Measurements from ENCODE around the gene SUMF2.
A peak's percentile ranks its signal among the peaks of the same experiment; 100 is the strongest.
"Not testable (repeated sequence)": the region's sequence is repeated elsewhere in the genome, so short reads cannot be mapped to it uniquely, and the experiment has no call there.

The SUMF2 gene

GRCh38 chr7:56051339-56052191 lies 12.5 kb upstream of the SUMF2 start, which contains the start of the genes CCT6A and PSPH:
TSS of gene CCT6A (plus strand) at chr7:56051765. CDS start at chr7:56051849, 84 bp downstream.
TSS of gene PSPH (minus strand) at chr7:56051444. CDS start at chr7:56021212, 30,232 bp downstream.
- Histone ChIP-seq H3K27ac (peak within 1 kb of the TSS; percentile 77 to 82), H3K4me3 (peak within 1 kb of the TSS; percentile 74)
- TF ChIP-seq, protein P1, sequence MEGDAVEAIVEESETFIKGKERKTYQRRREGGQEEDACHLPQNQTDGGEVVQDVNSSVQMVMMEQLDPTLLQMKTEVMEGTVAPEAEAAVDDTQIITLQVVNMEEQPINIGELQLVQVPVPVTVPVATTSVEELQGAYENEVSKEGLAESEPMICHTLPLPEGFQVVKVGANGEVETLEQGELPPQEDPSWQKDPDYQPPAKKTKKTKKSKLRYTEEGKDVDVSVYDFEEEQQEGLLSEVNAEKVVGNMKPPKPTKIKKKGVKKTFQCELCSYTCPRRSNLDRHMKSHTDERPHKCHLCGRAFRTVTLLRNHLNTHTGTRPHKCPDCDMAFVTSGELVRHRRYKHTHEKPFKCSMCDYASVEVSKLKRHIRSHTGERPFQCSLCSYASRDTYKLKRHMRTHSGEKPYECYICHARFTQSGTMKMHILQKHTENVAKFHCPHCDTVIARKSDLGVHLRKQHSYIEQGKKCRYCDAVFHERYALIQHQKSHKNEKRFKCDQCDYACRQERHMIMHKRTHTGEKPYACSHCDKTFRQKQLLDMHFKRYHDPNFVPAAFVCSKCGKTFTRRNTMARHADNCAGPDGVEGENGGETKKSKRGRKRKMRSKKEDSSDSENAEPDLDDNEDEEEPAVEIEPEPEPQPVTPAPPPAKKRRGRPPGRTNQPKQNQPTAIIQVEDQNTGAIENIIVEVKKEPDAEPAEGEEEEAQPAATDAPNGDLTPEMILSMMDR (IDR thresholded peaks at IDR 0.05) = no peak
- peak; percentile 99 for DNase-seq (ENCODE audit: low spot score)

GRCh38 chr7:56053379-56053778 lies 10.7 kb upstream of the SUMF2 start:
- TF ChIP-seq, protein P1 (IDR thresholded peaks at IDR 0.05) = no peak
- no peak for DNase-seq (ENCODE audit: low spot score)
- Histone ChIP-seq H3K27ac (no peak overlapping the region), H3K4me3 (no peak overlapping the region)

DNA sequence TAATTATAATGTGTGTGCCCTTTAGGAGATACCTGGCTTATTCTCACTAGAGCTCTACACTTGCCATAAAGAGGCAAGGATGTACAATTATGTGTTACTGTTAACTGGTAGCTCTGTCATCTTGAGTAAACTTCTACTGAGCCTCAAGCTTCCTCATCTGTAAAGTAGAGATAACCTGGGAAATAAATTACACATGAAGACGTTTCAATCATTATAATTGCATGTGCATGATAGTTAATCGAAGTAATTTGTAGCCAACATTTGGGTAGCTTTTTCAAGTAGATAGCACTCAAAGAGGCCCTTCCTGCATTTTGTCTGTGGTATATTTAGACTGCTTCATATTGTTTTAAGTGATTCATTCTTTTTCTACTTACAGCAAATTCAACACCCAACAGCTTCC lies 10.1 kb upstream of the SUMF2 start:
- Histone ChIP-seq H3K4me3 (no peak overlapping the region), H3K27ac (no peak overlapping the region)
- DNase-seq (ENCODE audit: low spot score) = no peak
- TF ChIP-seq, protein P1 (IDR thresholded peaks at IDR 0.05) = no peak

- no peak for DNase-seq (ENCODE audit: low spot score)
- TF ChIP-seq, protein P1 (IDR thresholded peaks at IDR 0.05) = no peak
- peak overlapping the region in 1 of 2 donors; percentile 24 for H3K27ac ChIP-seq
- no peak overlapping the region for H3K4me3 ChIP-seq
Measured at GRCh38 chr7:56062382-56062781, 1.7 kb upstream of the SUMF2 start.

- H3K4me3 ChIP-seq = peak overlapping the region; percentile 87
- H3K27ac ChIP-seq = peak overlapping the region; percentile 93 to 95
- no peak for DNase-seq (ENCODE audit: low spot score)
- TF ChIP-seq, protein P1 (IDR thresholded peaks at IDR 0.05) = no peak
Measured at GRCh38 chr7:56063500-56063881, 595 bp upstream of the SUMF2 start.

GRCh38 chr7:56066376-56066775 lies 2.3 kb downstream of the SUMF2 start:
- not testable (repeated sequence) for H3K4me3 ChIP-seq; DNase-seq (ENCODE audit: low spot score); H3K27ac ChIP-seq

DNA sequence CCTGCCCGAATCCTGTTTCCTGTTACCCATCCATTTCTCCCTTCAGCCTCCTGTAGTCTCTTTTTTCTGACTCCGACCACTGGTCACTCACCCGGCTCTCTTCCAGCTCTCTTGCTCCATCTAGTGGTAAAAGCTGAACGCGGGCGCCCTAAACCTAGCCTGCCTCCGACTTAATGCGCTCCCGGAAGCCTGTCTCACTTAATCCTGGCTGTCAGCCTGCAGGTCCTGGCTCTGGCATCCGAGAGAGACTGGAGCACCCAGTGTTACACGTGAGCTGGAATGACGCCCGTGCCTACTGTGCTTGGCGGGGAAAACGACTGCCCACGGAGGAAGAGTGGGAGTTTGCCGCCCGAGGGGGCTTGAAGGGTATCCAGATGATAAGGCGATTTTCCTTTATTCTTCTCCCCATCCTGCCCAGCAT lies 10.3 kb downstream of the SUMF2 start:
- peak; percentile 90 for DNase-seq (ENCODE audit: low spot score)
- Histone ChIP-seq H3K27ac (peak overlapping the region; percentile 28 to 52), H3K4me3 (no peak overlapping the region)
- TF ChIP-seq, protein P1 (IDR thresholded peaks at IDR 0.05) = peak; percentile 84

Measured in coronary artery (tissue), 2 donors.